IMR-90 (cell line): ENCODE data around the gene TRPV3. TPM values are rescaled to one million over a fixed set of nuclear protein-coding genes. Genes with fewer than 3 reads are reported as not detected.

Source experiments
- ATAC-seq: fragments of 200-7000 bp; cut with Tn5 transposase; 2 replicates; pipeline ENCODE4 v1.9.1; 2020; ENCODE audit warnings: low read depth, mild to moderate bottlenecking, moderate library complexity
- BruUV-seq: library from RNA; stranded (reverse); fragments of 400-500 nt; replicated peaks from 2 replicates; lab custom pipeline; 2021; lab: Mats Ljungman, UMichigan
- CTCF ChIA-PET: fragments of 300-600 bp; formaldehyde crosslinking; extraction: SDS; loops from one replicate; lab custom pipeline; 2021; ENCODE audit warnings: antibody characterized with exemption; lab: Yijun Ruan, JAX
- POLR2A ChIA-PET: fragments of 300-600 bp; sonication (Branson Sonifier 250); formaldehyde crosslinking; loops from one replicate; lab custom pipeline; 2022; ENCODE audit warnings: antibody characterized with exemption; ENCODE audit not compliant: unreplicated experiment; lab: Charles Lee
- DNase-seq: peaks from one replicate; pipeline ENCODE4 v3.0.0; 2013
- H2AFZ ChIP-seq: replicated peaks from 2 replicates; pipeline ENCODE3; 2013; ENCODE audit warnings: low read length, mild to moderate bottlenecking; ENCODE audit not compliant: poor library complexity
- H2AK5ac ChIP-seq: 2 replicates; pipeline ENCODE4 v1.6.1; 2013; ENCODE audit warnings: low read depth, low read length, inconsistent platforms
- H2AK9ac ChIP-seq: replicated peaks from 2 replicates; pipeline ENCODE3; 2013; ENCODE audit warnings: mild to moderate bottlenecking, low read depth, low read length, moderate library complexity; ENCODE audit not compliant: poor library complexity
- H2BK120ac ChIP-seq: 2 replicates; pipeline ENCODE4 v1.6.1; 2013; ENCODE audit warnings: low read depth, low read length, inconsistent platforms
- H2BK15ac ChIP-seq: 3 replicates; pipeline ENCODE4 v1.6.1; 2013; ENCODE audit warnings: low read depth, low read length, inconsistent platforms
- H2BK20ac ChIP-seq: 2 replicates; pipeline ENCODE4 v1.6.1; 2013; ENCODE audit warnings: low read depth, mild to moderate bottlenecking, inconsistent platforms, low read length, moderate library complexity
- H2BK5ac ChIP-seq: 2 replicates; pipeline ENCODE4 v1.6.1; 2013; ENCODE audit warnings: mild to moderate bottlenecking, low read depth, low read length, inconsistent platforms; ENCODE audit not compliant: poor library complexity, severe bottlenecking
- H3K14ac ChIP-seq: replicated peaks from 2 replicates; pipeline ENCODE4 v1.6.1; 2013; ENCODE audit warnings: low read depth, low read length, inconsistent platforms
- H3K18ac ChIP-seq: 2 replicates; pipeline ENCODE4 v1.6.1; 2013; ENCODE audit warnings: low read depth, low read length, control low read depth
- H3K23ac ChIP-seq: 2 replicates; pipeline ENCODE4 v1.6.1; 2013; ENCODE audit warnings: low read depth, low read length, inconsistent platforms
- H3K27ac ChIP-seq: 2 replicates; pipeline ENCODE4 v1.5.1; 2013; ENCODE audit warnings: mild to moderate bottlenecking, control low read depth, low read length; ENCODE audit not compliant: insufficient read depth
- H3K27me3 ChIP-seq: 2 replicates; pipeline ENCODE4 v1.6.1; 2013; ENCODE audit warnings: low read length; ENCODE audit not compliant: control insufficient read depth, insufficient read depth
- H3K36me3 ChIP-seq: 2 replicates; pipeline ENCODE4 v1.6.1; 2013; ENCODE audit warnings: low read length, mixed read lengths; ENCODE audit not compliant: control insufficient read depth, insufficient read depth
- H3K4ac ChIP-seq: 2 replicates; pipeline ENCODE4 v1.6.1; 2013; ENCODE audit warnings: low read depth, low read length, inconsistent platforms
- H3K4me1 ChIP-seq: 2 replicates; pipeline ENCODE4 v1.6.1; 2013; ENCODE audit warnings: low read length, mixed read lengths; ENCODE audit not compliant: control insufficient read depth, insufficient read depth
- H3K4me2 ChIP-seq: 2 replicates; pipeline ENCODE4 v1.6.1; 2013; ENCODE audit warnings: low read depth, mild to moderate bottlenecking, control low read depth, low read length, moderate library complexity
- H3K4me3 ChIP-seq: 2 replicates; pipeline ENCODE4 v1.5.1; 2013; ENCODE audit warnings: low read depth, mild to moderate bottlenecking, control low read depth, low read length, moderate library complexity; ENCODE audit not compliant: insufficient read depth
- H3K56ac ChIP-seq: 2 replicates; pipeline ENCODE4 v1.6.1; 2013; ENCODE audit warnings: low read length, inconsistent platforms; ENCODE audit not compliant: insufficient read depth; ENCODE audit errors: extremely low read depth
- H3K79me1 ChIP-seq, 2 experiments: 2 replicates each; pipeline ENCODE4 v1.6.1; 2013; ENCODE audit warnings: low read length in 2 of 2, inconsistent platforms in 1 of 2, low read depth in 1 of 2
- H3K9ac ChIP-seq: 2 replicates; pipeline ENCODE4 v1.6.1; 2013; ENCODE audit warnings: low read depth, low read length, control low read depth
- H3K9me1 ChIP-seq: 2 replicates; pipeline ENCODE4 v1.6.1; 2013; ENCODE audit warnings: low read length, inconsistent platforms; ENCODE audit not compliant: insufficient read depth
- H3K9me3 ChIP-seq: 2 replicates; pipeline ENCODE4 v1.6.1; 2013; ENCODE audit warnings: low read length; ENCODE audit not compliant: control insufficient read depth, insufficient read depth
- H4K20me1 ChIP-seq: 2 replicates; pipeline ENCODE4 v1.6.1; 2013; ENCODE audit warnings: low read length, inconsistent platforms; ENCODE audit not compliant: insufficient read depth
- H4K5ac ChIP-seq: 2 replicates; pipeline ENCODE4 v1.6.1; 2013; ENCODE audit warnings: mild to moderate bottlenecking, low read depth, low read length, control low read depth
- H4K8ac ChIP-seq, 2 experiments: 2 replicates each; pipeline ENCODE4 v1.6.1; 2013; ENCODE audit warnings: low read depth in 2 of 2, low read length in 2 of 2, control low read depth in 1 of 2, inconsistent platforms in 1 of 2
- H4K91ac ChIP-seq: 2 replicates; pipeline ENCODE4 v1.6.1; 2013; ENCODE audit warnings: low read depth, low read length, inconsistent platforms; ENCODE audit not compliant: insufficient read depth
- BHLHE40 ChIP-seq: fragments of 150-350 bp; IDR thresholded peaks from 2 replicates; pipeline ENCODE4 v1.6.1; 2016; ENCODE audit warnings: mild to moderate bottlenecking, low read depth, low read length
- CEBPB ChIP-seq: IDR thresholded peaks from 2 replicates; pipeline ENCODE4 v1.6.1; 2012; ENCODE audit warnings: low read depth, low read length, improper control_type of control experiment
- CHD1 ChIP-seq: IDR thresholded peaks from 2 replicates; pipeline ENCODE4 v1.6.1; 2012; ENCODE audit warnings: low read depth, low read length, improper control_type of control experiment
- MAFK ChIP-seq: IDR thresholded peaks from 2 replicates; pipeline ENCODE4 v1.6.1; 2012; ENCODE audit warnings: low read depth, low read length, improper control_type of control experiment
- NFE2L2 ChIP-seq: fragments of 150-350 bp; IDR thresholded peaks from 2 replicates; pipeline ENCODE4 v1.6.1; 2016; ENCODE audit warnings: low read depth, mild to moderate bottlenecking, low read length
- RAD21 ChIP-seq: IDR thresholded peaks from 2 replicates; pipeline ENCODE4 v1.6.1; 2012; ENCODE audit warnings: low read length, improper control_type of control experiment
- WGBS, 2 experiments: methylation state at CpG; one replicate each; pipeline versions ENCODE4 v1.1.5 to v1.1.7; 2013; ENCODE audit warnings: missing lambda C conversion rate in 2 of 2; ENCODE audit not compliant: insufficient read length in 1 of 2; ENCODE audit errors: extremely low coverage in 2 of 2; 5-methylcytosine and 5-hydroxymethylcytosine counted together
- dilution Hi-C: fragments of 300-500 bp; cut with HindIII; formaldehyde crosslinking; loops from one replicate; pipeline ENCODE4 v1.14.3; 2018; ENCODE audit warnings: low sequenced_read_pairs; ENCODE audit not compliant: unreplicated experiment
- in situ Hi-C: fragments of 300-500 bp; cut with MboI; formaldehyde crosslinking; loops from 3 replicates; pipeline ENCODE4 v1.14.3; 2019; ENCODE audit warnings: low sequenced_read_pairs, inconsistent platforms, mixed read lengths
- intact Hi-C: fragments of 100-400 bp; cut with micrococcal nuclease; formaldehyde crosslinking; loops from 2 replicates; pipeline ENCODE4 v1.10.0; 2022
- polyA plus RNA-seq, 3 experiments: library from polyadenylated mRNA; depleted of rRNA; stranded (reverse); fragments of >200 nt; gene quantifications; 2 replicates each; pipeline ENCODE4 v1.2.3, GENCODE V29; 2012; ENCODE audit warnings: low replicate concordance in 1 of 3
- total RNA-seq: library from RNA; depleted of rRNA; stranded (reverse); fragments of >200 nt; gene quantifications from 2 replicates; pipeline ENCODE4 v1.2.3, GENCODE V29; 2012

TRPV3 gene
- total and polyA plus RNA-seq, 2 of the 4 experiments (the other 2 are of a cell fraction): 0.18 to 0.26 TPM

- H3K9me1 ChIP-seq: no peaks in the 10 kb centered on the region
- no peak within 1 kb of the TSS for H2AK9ac ChIP-seq
- POLR2A ChIA-PET: no interaction called here
- no peaks in the 10 kb centered on the region for H4K20me1 ChIP-seq
- peaks cover 2% of the 10 kb centered on the region; the same call in 1 of the 2 replicates for H3K27me3 ChIP-seq
- H3K36me3 ChIP-seq: no peaks in the 10 kb centered on the region
- no peak for TF ChIP-seq CHD1
- no peak for TF ChIP-seq NFE2L2
- TF ChIP-seq BHLHE40: no peak
- no peak for TF ChIP-seq RAD21
- no peak for TF ChIP-seq MAFK
- peak; percentile 53 for TF ChIP-seq CEBPB
- no peaks in the 10 kb centered on the region for H3K79me1 ChIP-seq
- H3K23ac ChIP-seq: no peak within 1 kb of the TSS
- no peak within 1 kb of the TSS for H2BK20ac ChIP-seq
- no peak within 1 kb of the TSS for H2BK120ac ChIP-seq
- no peak within 1 kb of the TSS for H2BK5ac ChIP-seq
- peaks cover 3% of the 10 kb centered on the region; the same call in 1 of the 2 replicates for H3K9me3 ChIP-seq
- no peak within 1 kb of the TSS for H2BK15ac ChIP-seq
- in situ Hi-C loops (no loop called here), intact Hi-C loops (no loop called here), dilution Hi-C loops (no loop called here)
- DNase-seq (peak; percentile 3), ATAC-seq (peak; percentile 76)
- no peak within 1 kb of the TSS for H3K14ac ChIP-seq
- CTCF ChIA-PET: no interaction called here
- H3K4me1 ChIP-seq: no peaks in the 10 kb centered on the region
- no peak within 1 kb of the TSS for H4K91ac ChIP-seq
- H3K4me3 ChIP-seq: peak within 1 kb of the TSS; percentile 33; the same call in 1 of the 2 replicates
- H3K4ac ChIP-seq: no peak within 1 kb of the TSS
- no TSS peak for BruUV-seq
- no peak within 1 kb of the TSS for H2AK5ac ChIP-seq
- 40% methylated on average over 1 of the region's 7 CpGs; no CpG with 5 or more reads in 1 of the 2 experiments for WGBS, 2 experiments
- no peak within 1 kb of the TSS for H3K18ac ChIP-seq
- no peak within 1 kb of the TSS for H3K56ac ChIP-seq
- no peak within 1 kb of the TSS for H4K5ac ChIP-seq
- no peak within 1 kb of the TSS for H3K27ac ChIP-seq
- no peak within 1 kb of the TSS for H2AFZ ChIP-seq
- H3K4me2 ChIP-seq: peak within 1 kb of the TSS; percentile 86
- no peak within 1 kb of the TSS for H4K8ac ChIP-seq
- no peak within 1 kb of the TSS for H3K9ac ChIP-seq
Measured at GRCh38 chr17:3475812-3476610, 81.6 kb downstream of the TRPV3 start, which contains the start of gene ASPA. ASPA (plus strand) TSS chr17:3475997; CDS start chr17:3476160, 163 bp downstream.
